HG03442 (cell line): ENCODE results near the gene MTHFR.
"Not testable (repeated sequence)": the region's sequence is repeated elsewhere in the genome, so short reads cannot be mapped to it uniquely, and the experiment has no call there.

Experiments used
- ATAC-seq: cut with Tn5 transposase; IDR thresholded peaks from one replicate; pipeline ENCODE4 v1.9.1; 2021; ENCODE audit warnings: mild to moderate bottlenecking, moderate library complexity; ENCODE audit not compliant: unreplicated experiment

The MTHFR gene

DNA sequence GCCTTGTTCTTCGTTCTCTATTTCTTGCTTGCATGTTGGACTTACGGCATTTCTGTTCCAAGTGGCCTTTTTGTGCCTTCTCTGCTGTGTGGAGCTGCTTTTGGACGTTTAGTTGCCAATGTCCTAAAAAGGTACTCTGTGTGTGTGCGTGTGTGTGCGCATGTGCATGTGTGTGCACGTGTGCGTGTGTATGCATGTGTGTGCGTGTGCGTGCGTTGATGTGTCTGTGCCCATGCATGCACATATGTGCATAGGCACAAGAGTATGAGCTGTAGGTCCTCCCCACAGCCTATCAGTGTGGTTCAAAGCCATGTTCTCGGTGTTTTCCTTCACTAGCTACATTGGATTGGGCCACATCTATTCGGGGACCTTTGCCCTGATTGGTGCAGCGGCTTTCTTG lies 28.1 kb upstream of the MTHFR start:
- ATAC-seq: no peak

DNA sequence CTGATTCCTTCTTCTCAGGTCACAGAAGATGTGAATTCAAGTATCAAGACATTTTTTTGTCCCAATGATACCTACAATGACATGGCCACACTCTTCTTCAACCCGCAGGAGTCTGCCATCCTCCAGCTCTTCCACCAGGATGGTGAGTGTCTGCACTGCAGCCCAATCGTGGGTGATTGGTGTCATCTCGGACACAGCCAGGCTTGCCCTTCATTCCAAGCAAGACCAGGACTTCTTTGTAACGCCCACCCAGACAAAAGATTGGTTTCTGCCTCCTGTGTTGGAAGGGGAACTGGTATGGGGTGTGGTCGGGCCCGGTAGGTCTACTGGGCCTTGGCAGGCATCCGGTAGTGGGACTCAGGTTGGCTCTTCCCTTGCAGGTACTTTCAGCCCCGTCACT lies 27.7 kb upstream of the MTHFR start:
- no peak for ATAC-seq

DNA sequence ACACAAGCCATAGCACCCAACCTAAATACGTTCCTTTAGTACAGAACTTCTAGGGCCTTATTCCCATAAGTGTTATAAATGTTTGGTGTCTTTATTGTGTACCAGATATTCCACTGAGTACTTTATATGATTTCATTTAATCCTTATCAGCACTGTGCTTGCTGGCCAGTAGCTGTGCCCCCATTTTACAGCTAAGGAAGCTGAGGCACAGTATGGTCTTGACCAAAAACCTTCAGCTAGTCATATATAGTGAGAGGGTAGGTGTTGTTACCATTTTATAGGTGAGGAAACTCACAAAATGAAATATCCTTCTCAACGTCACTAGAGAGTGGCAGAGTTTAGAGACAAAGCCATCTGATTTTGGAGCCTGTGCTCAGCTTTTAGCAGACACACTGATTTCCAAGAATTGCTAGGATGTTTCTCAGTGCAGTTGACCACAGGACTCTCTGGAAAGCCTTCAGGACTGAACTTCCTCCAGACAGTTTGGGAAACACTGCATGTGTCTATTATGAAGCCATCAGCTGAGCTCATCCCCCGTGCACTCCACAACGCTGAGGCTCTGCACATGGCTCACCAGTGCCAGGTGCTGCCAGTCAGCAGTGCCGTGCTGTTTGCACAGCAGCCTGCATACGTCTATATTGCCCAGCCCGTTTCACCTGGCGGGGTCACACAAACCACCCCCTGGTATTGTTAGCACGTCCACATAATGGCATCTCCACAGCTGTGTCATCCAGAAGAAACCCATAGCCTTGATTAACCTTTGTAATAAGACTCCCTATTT lies 26.4 kb upstream of the MTHFR start:
- no peak for ATAC-seq

DNA sequence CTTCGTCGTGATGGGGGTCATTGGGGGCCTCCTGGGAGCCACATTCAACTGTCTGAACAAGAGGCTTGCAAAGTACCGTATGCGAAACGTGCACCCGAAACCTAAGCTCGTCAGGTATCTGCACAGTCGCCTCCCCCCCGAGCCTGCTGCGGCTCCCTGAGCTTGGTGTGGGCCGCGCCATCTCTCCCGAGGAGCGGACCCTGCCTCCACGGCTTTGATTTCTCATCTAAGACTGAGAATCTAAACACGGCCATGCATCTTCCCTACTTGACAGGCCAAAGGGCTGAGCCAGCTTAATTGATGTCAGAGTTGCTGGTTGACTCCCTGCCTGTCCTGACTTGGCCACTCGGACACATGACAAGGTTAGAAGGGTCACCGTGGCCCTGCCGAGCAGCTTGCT lies 22.7 kb upstream of the MTHFR start:
- no peak for ATAC-seq

DNA sequence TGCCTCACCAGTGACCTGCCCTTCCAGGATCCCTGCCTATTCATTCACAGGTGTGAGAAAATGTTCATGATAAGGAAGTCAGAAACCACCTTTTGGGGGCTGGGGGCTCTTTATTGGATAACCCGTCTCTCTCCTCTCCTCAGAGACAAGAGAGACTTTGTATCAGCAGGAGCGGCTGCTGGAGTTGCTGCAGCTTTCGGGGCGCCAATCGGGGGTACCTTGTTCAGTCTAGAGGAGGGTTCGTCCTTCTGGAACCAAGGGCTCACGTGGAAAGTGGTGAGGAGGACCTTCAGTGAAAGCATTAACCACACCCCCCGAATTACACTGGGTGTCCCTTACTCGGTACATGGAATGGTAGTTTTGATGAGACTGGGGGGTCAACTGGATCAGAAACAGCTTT lies 21.2 kb upstream of the MTHFR start:
- no peak for ATAC-seq

DNA sequence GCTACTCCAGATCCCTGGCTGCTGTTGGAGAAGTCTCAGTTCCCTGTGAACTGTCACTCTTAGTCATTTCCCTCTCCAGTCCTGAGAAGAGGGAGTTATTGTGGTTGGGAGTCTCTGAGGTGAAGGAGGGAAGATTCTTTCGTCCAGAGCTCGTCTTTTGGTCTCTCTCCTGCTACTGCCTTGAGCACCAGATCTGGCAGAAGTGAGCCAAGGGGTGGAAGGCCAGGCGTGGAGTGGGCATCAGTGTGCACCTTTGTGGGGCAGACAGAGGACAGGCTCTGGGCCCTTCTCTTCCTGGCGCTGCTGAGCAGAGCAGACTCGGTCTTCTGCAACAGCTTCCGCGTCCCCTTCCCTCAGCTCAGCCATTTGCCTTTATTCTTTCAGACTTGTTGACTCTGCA lies 19.4 kb upstream of the MTHFR start:
- ATAC-seq: no peak

DNA sequence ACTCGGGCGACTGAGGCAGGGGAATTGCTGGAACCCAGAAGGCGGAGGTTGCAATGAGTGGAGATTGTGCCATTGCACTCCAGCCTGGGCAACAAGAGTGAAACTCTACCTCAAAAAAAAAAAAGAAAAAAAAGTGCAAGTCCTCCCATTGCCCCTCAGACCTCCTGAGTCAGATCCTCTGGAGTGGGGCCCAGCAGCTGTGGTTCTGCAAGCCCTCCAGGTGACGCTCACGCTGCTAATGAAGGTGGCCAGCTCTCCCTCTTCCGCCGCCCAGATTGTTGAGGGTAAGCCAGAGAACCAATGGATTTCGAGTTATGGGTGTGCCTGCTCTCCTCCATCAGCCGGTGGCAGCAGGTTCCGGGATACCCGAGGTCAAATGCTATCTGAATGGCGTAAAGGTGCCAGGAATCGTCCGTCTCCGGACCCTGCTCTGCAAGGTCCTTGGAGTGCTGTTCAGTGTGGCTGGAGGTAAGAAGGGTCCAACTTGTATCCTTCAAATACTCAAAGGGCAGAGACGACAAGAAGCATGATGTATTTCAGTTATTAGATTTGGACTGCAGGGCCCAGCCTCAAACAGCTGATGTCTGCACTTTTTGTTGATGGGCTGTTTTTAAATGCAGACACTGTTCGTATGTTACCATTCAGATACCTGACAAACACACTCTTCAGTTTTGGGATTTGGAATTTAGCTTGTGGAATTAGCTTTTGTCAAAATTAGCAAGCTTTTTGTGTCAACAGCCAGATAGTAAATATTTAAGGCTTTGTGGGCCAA lies 17.8 kb upstream of the MTHFR start:
- ATAC-seq: no peak

DNA sequence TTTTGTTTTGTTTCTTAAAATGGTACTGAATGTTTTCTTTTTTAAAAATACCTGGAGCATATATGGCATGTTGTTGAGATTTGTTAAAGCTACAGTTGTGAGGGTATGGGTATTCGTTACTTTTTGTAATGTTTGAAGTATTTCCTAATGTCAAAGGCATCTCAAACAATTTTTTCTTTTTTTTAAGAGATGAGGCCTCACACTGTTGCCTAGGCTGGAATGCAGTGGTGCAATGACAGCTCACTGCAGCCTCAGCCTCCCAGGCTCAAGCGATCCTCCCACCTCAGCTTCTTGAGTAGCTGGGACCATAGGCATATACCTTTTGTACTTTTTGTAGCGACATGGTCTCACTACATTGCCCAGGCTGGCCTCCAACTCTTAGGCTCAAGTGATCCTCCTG lies 16.3 kb upstream of the MTHFR start:
- ATAC-seq: no peak

DNA sequence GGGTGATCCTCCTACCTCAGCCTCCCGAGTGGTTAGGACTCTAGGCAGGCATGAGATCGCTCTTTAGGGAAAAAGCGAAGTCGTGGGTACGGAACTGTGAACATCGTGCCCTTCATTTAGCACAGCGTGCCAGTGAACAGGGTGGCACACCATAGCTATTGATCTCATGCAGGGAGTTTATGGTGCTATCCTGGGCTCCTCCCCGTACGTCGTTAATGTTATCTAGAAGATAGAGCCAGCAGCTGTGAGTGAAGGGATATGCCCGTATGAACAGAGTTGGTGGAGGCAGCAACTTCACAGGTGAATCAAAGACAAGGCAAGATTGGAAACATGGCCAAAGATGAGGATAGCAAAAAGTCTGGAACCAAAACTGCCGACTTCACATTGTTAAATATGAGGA lies 11.4 kb upstream of the MTHFR start:
- no peak for ATAC-seq

DNA sequence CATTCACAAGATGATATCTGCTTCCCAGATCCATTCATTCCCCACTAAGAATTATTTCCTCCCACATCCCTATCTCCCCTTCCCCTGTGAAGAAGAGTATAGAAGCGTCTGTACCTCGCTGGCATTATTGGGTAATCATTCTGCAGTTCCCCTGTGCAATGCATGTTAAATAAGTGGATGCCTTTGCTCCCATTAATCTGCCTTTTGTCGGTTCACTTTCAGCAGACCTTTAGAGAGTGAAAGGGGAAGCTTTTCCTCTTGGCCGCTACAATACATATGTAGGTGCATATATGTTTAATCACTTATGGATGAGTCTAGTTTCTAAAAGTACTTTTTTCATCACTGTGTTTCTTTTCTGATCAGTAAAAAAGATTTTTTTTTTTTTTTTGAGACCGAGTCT lies 7.3 kb upstream of the MTHFR start:
- no peak for ATAC-seq

DNA sequence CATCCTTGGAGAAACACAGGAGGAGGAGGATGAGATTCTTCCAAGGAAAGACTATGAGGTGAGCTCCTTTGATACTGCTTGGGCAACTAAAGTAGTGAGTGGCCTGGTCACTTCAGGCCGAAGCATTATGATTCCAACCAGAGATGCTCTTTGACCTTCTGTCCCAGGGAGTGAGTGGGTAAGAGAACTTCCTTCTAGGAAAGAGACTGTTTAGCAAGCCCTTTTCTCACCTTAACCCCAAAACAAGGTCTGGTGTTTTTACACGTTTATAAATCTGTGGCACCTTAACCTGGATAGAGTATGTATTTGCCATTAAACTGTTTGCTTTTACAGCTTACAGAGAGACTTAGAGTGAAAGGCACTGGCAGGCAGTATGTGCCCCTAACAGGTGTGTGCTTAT lies 1.4 kb upstream of the MTHFR start:
- ATAC-seq: no peak

DNA sequence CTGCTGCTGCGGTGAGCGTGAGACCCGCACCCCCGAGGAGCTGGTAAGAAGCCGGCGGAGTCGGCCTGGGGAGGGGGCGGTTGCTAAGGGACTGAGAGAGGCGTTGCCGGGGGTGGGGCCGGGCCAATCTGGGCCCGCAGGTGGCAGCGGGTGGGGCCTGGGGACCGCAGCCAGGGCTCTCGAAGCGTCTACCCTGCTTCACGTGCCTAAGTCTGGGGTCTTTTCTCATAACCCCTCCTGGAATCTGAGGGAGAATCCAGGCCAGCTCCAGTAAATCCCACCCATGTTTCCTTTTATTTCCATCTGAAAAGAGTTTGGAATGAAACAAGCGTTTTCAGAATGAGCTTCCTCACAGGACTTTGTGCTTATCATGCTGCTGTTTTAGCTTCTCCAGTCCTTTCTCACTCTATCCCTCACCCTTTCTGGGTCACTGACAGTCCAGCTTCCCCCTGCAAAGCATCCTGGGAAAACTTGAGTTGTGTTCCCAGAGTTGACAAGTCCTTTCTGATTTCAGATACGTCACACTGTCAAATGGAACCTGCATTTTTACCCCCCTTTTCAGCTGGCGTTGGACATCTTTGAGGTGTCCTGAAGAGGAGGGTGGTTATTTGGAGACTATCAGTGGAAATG lies 658 bp upstream of the MTHFR start:
- ATAC-seq: peak; percentile 28

DNA sequence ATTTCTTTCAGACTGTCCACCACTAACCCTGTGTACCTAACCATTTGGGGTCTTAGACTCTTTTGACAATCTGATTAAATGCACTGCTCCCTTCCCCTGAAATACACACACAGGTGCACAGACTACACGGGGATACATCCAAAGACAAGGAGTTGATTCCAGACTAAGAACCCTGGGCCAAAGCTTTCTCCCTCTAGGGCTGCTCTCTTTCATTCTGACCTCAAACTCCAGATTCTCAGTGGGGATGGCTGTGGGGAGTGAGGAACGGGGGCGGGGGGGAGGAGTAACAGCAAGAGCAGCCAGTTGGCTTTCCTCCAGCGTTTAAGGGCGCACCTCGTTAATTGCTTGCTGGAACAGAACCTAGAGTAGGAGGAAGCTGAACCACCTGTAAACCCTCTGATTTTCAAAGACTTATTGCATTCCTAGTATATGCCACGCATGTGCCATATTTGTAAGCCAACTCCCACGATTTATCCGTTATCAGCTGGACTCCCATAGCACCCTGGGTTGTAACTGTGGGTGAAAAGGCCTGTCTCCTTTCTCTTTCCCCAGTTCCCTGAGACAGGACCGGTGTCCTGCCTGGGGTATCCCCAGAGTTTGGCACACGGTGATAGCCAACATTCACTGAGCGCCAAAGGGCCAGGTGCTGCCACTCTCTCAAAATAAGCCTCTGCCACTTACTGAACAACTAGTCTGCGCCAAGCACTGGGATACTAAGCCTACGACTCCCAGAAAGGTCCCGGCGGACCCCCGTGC lies 920 bp downstream of the MTHFR start:
- ATAC-seq: no peak

DNA sequence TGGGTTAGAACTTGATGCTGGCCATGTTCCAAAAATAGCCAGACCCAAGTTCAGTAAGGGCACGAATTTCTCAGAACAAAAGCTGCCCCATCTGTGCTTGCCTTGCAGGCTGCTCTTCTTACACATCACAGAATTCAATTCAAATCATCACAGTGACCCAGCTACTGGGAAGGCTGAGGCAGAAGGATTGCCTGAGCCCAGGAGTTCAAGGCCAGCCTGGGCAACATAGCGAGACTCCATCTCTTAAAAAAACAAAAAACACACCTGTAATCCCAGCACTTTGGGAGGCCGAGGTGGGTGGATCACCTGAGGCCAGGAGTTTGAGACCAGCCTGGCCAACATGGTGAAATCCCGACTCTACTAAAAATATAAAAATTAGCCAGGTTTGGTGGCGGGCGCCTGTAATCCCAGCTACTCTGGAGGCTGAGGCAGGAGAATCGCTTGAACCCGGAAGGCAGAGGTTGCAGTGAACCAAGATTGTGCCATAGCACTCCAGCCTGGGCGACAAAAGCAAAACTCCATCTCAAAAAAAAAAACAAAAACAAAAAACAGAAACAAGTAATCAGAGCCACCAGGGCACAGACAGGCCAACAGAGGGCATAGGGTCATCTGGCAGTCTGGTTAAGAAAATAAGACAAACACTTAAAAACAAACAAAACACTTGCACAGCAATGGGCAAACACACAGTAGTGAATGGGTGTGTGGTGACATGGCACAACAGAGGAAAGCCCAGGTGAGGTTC lies 1.7 kb downstream of the MTHFR start:
- not testable (repeated sequence) for ATAC-seq

DNA sequence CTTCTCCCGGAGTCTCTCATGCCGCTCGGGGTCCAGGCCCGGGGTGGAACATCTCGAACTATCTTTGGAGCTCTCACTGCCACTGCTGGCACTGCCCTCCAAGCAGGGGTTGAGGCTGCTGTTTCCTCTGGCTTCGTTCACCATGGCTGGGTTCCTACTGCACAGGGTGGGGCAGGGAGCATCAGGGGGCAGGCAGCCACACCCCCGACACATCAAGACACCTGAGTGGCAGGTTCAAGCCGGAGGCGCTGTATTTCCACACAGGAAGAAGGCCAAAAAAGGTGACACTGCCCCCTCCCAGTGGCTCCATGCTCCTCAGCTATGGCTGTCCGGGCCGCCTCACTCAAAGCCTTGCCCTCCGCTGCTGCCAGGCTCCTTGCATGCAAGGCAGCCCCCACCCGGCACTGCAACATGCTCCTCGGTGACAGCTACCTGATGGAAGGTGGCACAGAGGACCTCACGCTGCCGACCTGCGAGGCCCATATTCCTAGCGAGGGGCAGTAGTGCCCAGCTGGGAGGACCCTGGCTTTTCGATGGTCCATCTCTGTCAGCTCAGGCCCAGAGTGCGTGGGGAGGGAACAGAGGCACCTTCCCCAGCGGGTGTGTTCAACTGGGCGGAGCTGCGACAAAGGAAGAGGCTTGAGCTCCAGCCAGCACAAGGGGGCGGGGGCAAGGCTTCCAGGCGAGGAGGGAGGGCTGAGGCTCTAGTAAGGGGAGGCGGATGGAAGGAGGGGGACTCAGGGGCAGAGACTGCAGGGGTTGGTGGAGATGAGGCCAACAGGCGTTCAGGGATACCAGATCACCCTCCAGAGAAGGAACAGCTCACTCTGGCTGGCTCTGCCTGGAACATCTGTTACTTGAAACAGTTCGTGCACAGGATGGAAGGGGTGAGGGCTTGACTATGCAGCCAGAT lies 2.5 kb downstream of the MTHFR start:
- ATAC-seq: no peak

DNA sequence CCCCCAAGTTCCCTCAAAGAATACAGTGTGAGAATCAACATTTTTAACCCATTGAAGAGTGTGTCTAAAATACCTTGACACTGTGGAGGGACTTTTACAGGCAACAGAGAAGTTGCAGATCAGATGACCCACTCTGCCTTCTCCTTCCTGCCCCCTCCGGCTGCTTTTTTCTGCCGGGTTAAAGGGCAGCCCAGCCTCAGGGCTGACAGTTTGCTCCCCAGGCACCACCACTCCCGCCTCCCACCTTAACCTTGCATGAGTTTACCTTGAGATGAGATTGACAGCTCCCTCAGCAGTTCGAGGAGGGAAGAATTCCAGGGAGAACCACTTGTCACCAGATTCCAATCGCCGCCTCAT lies 3.2 kb downstream of the MTHFR start:
- ATAC-seq: no peak

DNA sequence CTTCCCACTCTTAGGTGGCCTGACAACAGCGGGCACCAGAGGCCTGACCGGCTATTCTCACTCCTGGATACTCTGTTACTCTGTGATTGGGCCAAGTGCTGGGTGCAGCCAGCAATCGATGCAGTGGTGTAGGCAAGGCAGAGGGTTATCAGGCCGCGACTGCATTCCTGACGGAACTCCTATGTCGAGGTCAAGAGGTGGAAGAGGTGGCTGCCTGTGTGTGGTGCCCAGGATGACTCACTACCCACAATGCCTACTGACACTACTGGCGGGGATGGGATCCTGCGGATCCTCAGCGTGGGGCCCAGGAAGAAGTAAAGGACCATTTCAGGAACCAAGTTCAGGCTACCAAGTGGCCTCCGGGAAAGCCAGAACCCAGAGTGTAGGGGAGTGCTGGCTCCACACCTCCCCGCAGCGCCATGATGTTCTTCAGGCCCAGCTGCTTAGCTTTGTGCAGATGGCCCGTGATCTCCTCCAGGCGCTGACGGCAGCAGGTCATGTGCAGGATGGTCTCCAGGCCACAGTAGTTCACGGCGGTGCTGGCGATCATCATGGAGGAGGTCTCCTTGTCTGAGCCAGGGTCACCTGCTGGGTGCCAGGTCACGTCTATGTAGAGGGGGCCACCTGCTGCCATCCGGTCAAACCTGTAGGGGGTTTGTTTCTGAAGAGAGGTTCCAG lies 4.9 kb downstream of the MTHFR start:
- no peak for ATAC-seq

DNA sequence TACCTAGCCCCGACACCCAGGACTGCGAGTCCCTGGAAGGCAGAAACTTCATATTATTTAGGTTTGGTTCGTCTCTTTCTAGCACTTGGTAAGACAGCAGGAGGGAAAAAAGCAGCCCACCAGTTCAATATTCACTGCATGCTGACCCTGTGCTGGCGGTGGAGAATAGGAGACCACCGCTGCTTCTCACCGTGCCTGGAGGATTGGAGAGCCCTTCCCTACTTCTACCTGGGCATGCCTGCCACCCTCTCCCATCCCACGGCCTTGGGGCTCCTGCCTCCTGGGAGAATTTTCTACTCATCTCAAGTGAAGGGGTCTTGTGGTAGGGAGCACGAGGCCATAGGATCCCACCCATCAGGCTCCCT lies 5.4 kb downstream of the MTHFR start:
- no peak for ATAC-seq

DNA sequence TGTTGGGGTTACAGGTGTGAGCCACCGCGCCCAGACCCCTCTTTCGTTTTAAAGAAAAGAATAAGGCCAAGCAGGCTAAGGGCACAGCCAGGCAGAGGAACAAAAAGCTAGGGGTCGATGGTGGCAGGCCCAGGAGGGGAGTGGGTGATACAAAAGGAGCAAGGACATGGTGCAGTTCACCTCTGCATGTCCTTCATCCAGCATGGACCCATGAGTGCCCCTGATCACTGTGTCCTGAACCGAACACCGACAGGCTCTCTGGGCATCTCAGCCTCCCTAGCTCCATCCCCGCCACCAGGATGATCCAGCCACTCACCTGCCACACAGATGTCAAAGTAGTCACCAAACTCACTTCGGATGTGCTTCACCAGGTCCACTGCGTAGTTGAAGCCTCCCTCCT lies 5.9 kb downstream of the MTHFR start:
- ATAC-seq: no peak
